Activated CD4-positive, CD25-positive, alpha-beta regulatory T cell (primary cell): Measurements from ENCODE around the gene CNKSR2.
"Not testable (repeated sequence)": the region's sequence is repeated elsewhere in the genome, so short reads cannot be mapped to it uniquely, and the experiment has no call there.

ENCODE experiments used
- DNase-seq, 4 experiments: peaks; one replicate each; lab custom pipeline; 2025; lab: John Stamatoyannopoulos, UW

The CNKSR2 gene

DNA sequence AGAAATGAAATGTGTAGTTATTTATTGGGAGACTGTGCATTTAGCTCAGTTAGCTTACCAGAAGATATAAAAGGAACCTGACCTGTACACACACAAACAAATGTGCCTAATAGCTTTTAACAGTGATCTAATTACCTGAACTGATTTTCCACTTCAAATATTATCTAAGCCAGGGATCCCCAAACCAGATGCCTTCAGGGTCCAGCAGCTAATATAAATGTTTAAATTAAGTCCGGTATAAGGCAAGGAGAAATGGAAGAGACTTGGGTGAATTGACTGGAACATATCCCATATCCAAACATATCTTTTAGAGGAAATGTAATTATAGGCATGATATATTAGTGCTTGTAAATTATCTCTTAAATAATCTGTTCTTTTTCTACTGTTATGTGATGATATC is 66.7 kb downstream of the CNKSR2 start:
- no peak for DNase-seq

DNA sequence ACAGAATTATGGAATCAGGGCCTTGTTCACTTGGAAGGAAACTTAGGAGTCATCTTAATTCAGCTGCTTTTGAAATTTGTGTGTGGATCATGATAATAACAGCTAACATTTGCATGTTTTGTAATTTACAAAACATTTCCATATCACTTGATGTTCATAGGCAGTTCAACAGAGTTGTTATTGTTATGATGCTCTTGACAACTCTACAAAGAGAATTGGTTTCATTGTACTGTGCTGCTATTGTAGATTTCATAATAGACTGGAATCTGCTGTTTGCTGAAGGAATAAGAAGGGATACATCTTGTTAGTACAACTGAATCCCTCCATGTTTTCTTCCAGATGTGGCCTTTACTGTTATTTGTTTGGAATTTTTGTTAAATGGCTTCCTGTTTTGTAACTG is 83.5 kb downstream of the CNKSR2 start:
- no peak for DNase-seq

DNA sequence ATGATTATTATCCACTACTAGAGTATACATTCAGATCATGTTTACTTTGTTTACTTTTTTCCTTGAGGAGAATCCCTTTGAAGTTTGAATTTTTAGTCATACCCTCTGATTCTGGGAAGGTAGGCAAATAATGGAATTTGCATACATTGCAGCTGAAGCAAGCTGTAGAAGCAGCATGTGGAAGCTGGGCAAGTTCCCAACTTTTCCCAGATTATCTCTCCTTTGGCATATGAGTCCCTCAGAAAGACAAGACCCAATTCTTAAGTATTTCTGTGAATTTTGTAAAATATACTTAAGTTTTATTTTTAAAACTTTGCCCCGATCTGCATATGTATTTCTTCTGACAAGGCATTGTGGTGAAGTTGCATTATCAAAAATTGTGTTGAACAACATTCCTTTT is 94.9 kb downstream of the CNKSR2 start:
- no peak for DNase-seq

DNA sequence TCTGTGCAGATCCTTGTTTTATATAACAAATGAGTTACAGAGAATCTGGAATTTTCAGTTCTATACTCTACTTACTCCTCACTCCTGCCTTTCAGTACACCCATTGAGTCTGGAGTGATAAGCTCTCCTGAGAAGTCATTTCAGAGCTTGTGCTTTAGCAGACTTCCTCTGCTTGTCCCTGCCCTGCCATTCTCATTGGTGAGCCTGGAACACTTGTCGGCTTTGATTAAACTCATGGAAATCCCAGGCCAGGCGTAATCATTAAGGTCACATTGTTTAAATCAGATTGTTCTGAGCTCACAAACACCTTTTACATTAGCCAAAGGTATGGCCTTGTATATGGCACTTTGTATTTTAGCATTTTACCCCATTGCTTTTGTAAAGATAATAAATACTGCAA is 102.7 kb downstream of the CNKSR2 start:
- DNase-seq = no peak

DNA sequence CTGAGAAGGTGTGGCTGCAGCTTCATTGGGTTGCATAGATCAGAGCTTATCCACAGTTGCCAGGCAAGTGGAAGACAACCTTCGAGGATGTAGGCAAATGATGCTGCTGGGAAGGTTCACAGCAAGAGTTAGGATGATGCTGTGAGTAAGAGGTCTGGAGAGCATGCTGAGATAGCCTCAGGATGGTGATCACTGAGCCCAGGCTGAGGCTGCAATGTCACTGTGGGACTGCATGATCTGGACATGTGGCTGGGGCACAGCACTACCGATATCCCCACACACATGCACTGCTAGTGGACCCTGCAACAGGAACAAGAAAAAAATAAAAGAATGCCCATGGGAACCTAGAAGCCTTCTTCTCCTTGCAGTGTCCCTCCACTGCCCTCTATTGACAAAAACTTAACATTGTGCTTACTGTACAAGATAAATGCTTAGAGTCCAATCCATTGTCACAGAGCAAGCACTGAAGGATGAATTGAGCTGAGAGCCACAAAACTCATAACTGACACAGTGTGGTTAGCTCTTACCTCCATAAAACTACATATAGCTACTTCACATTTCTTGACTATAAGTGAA is 105.6 kb downstream of the CNKSR2 start:
- DNase-seq = no peak

DNA sequence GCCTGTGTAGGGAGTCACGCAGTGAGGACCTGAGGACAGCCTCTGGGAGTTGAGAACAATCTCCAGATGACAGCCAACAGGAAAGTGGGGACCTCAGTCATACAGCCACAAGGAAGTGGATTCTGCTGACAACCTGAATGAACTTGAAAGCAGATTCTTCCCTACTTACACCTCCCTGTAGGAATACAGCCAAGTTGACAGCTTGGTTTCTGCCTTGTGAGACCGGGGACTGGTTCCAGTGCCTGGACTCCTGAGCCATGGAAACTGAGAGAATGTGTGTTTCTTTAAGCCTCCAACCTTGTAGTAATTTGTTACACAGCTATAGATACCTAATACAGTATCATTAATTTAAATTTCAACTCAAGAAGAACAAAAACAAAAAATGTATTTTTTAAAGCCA is 107.5 kb downstream of the CNKSR2 start:
- DNase-seq = no peak

DNA sequence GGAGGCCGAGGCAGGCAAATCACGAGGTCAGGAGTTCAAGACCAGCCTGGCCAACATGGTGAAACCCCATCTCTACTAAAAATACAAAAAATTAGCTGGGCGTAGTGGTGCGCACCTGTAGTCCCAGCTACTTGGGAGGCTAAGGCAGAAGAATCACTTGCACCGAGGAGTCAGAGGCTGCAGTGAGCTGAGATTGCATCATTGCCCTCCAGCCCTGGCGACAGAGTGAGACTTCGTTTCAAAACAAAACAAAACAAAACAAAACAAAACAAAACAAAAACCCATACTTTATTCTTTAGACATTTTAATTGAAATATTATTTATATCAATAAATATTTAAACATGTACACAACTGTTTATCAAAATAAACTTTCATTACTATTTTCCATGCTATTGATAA is 109.8 kb downstream of the CNKSR2 start:
- not testable (repeated sequence) for DNase-seq

DNA sequence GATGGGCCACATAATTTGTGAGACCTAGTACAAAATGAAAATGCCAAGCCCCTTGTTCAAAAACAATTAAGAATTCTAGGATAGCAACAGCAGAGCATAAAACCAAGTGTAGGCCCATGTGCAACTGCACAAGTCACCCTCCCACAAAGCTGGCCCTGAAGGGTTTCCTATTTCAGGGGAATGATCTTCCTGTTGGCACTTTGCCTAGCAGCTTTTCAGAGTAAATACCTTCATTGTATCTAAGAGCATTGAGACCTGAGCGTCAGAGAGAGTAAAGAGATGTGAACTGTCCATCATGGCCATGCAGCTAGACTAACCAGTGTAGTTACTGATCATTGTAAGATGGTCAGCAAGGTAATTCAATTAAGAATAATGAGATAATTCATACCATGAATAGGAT is 113.6 kb downstream of the CNKSR2 start:
- DNase-seq = no peak

DNA sequence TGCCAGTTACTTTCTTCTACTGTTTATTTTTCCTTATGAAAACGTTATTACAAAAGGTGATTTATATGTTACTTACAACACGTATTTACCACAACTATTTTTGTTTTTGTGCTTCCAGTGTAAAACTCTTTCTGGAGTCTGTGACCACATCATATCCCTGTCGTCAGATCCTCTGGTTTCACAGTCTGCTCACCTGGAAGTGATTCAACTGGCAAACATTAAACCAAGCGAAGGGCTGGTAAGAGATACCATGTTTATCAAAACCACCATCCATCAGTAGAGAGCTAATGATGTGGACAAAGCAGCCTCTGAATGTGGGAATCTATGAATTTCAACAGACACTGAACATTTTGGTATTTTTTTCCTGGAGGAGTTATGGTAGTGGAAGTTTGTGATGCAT is 116.1 kb downstream of the CNKSR2 start:
- DNase-seq = no peak

DNA sequence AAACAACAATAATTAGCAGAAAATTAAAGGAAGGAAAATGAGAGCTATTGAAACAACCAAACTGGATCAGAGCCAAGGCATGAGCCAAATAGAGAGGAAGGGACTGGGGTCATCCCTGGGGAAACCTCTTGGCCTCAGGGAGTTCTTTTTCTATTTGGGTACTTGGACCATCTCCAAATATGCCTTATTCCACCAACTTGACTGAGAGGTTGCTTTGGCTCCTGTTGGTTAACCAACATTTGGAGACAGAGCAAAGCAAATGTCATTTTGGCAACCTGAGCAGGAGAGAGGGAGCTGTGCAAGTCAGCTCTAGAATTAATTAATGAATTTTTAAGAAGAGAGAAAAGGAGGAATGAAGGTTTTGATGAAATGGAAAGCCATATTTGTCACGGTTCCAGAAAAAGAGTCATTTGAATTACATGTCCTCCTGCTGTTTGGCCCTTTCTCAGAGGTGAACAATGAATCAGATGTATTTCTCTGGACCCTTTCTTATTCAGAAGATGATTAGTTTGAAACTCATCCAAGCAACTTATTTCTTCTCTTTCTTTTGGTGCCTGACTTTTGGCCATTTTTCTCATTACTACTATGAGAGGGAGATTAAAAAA is 119.1 kb downstream of the CNKSR2 start:
- DNase-seq = no peak

DNA sequence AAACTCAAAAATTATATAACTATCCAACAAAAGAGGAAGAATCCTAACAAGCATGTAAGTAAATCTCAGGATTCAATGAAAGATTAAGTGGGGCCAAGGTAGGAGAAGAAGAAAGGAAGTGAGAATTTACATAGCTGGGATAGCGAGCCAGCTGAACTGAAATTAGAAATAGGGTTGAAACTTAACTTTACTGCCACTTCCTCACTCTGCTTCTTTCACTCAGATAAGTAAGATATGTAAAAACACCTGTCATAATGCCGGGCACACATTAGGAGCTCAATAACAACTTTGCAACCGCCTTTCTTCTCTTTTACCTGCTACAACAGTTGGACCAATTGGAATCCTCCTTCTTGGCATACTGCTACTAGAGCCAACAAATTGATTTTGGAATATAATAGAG is 129.4 kb downstream of the CNKSR2 start:
- DNase-seq = no peak

DNA sequence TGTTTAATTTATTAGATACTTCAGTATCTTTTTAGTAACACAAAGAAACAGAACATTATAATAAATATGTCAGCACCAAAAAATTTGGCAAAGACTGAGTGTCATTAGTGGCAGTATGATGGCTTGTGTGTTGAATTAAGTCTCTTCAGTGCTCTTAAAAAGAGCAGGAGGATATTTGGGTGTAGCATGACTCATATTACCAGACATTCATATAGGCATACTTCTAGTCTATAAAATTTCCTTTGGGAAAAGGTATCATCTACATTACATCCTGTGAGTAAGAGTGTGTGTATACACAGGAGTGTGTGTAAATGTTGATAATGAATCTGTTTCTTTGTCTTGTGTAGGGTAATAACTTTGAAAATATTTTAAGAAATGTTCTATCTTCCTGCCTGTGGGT is 135.7 kb downstream of the CNKSR2 start:
- no peak for DNase-seq

DNA sequence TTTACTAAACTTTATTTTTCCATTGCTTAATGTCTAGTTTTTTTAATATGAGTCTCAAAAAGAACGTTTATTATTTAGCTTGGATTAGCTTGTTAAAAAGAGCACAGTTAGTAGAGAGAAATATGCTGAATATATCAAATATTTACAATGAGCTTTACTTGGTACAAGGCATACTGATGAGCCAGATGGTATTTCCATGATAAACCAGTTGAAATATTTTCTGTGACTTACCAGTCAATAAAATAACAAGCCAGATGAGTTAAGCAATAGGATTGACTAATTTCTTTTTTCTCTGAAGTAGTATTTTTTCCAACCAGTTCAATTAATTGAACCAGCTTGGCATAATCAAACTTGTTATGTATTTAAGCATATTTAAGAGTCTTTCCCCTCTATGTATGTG is 149.8 kb downstream of the CNKSR2 start:
- no peak for DNase-seq

DNA sequence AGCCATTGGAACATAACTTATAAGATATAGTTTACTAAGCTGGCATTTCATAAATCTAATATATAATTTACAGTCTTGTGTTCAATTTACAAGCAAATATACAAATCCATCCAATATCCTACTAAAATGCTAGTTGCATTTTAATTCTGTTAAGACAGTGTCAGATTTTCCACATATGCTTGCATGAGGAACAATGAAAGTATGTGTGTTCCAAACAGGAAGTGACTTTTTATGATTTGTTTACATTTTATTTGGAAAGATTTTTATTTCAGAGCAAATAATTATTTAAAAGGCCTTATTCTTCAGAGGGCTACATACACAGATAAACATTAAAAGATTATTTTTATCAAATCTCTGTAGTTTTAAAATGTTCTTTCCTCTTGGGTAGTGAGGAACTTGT is 153.9 kb downstream of the CNKSR2 start:
- no peak for DNase-seq

DNA sequence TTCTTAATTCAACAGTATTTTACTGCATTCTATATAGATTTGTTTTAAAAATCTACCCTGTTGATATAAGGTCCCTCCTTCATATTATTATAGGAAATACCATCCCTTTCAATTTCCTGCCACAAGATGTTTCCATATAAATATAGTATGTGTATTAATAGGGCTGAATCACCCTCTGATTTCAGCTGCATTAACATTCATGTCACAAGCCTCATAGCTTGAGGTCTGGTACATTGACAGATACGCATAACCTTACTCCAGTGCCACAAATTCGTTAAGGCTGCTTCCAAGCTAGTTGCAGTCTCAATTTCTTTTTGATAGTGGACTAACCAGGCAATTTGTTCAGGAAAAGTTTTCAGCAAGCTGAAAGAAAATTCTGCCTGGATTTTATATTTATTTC is 155.6 kb downstream of the CNKSR2 start:
- no peak for DNase-seq

DNA sequence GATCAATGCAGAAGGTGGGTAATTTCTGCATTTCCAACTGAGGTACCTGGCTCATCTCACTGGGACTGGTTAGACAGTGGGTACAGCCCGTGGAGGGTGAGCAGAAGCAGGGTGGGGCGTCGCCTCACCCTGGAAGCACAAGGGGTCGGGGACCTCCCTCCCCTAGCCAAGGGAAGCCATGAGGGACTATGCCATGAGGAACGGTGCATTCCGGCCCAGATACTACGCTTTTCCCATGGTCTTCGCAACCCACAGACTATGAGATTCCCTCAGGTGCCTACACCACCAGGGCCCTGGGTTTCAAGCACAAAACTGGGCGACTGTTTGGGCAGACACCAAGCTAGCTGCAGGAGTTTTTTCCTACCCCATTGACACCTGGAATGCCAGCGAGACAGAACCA is 170.4 kb downstream of the CNKSR2 start:
- DNase-seq = not testable (repeated sequence)

DNA sequence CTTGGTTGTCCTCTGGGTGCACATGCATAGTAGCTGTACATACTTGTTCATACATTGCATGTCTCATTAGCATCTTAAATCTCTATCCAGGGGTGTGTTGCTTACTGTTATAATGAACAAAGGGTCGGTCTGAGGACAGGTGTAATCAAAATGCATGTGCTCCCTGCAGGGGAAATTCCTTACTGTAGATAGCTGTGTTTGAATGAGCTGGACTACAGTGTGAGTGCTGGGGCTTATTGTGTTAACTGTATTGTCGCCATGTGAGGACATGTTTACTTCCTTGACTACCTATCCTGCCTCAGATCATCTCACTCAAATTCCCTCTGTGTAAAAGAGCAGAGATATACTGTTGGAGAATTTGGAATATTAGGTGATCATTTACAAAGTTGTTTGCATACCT is 185.2 kb downstream of the CNKSR2 start:
- DNase-seq = no peak

DNA sequence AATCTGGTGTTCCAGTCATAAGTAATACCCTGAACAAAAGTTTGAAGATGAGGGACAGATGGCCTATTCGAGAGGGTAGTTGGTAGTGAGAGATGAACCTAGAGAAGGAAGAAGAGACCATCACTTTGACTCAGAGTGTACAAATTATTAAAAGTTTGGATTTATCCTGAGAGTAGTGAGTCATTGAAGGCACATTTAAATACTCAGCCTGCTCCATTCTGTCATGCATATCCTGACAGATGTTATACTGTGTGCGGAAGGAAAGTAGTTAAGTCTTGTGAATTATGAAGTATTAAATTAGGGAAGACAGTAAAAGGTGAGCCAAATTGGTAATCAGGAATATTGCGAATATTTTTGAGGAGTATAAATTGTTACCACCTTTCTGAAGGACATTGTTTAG is 190.8 kb downstream of the CNKSR2 start:
- DNase-seq = no peak

DNA sequence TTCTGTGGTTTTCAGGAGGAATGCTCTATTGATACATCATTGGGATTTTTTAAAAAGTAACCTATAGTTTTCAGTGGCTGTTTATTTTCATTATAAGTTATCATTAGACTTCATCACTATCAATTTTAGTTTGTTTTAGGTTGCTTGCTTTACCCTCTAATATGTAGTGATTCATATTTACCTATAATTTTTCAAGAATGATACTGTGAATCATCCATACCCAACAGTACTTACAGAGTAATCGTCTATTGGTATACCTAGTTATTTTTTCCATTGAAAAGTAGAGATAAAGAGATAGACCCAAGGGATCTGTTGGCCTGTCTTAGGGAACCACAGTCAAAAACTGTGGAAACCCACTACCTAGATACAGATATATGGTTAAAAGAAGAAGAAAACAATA is 200.6 kb downstream of the CNKSR2 start:
- no peak for DNase-seq

DNA sequence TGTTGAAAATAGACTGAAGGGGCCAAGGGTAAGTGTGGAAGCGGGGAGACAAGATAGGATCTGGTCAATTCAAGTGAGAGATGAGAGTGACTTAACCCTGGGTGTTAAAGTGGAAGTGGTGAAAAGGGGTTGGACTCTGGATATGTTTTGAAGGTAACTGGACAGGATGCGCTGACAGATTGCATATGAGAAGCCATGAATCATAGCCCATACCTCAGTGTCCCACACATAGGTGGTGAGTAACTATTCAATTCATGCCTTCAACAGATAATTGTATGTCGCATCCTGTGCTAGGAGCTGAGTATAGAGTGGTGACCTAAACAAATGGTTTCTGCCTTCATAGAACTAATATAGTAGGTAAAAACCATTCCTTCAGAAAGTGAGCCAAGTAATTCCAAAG is 207.3 kb downstream of the CNKSR2 start:
- DNase-seq = no peak

DNA sequence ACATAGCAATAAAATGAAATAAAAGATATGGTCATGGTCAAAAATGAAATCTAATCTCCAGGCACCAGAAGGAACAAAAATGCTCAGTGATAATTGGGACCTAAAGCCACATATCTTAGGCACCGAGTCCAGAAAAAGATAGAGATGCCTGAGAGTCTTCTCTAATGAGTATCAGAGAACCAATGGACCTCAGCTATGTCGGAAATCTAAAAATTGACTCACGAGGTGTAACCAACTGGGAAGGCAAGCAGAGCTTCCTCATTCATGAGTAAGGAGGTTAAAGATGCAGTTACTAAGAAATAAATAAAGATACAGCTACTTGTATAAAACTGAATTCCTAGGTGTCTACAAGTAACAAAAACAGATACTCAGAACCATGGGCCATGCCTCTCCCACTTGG is 211.8 kb downstream of the CNKSR2 start:
- DNase-seq = no peak

DNA sequence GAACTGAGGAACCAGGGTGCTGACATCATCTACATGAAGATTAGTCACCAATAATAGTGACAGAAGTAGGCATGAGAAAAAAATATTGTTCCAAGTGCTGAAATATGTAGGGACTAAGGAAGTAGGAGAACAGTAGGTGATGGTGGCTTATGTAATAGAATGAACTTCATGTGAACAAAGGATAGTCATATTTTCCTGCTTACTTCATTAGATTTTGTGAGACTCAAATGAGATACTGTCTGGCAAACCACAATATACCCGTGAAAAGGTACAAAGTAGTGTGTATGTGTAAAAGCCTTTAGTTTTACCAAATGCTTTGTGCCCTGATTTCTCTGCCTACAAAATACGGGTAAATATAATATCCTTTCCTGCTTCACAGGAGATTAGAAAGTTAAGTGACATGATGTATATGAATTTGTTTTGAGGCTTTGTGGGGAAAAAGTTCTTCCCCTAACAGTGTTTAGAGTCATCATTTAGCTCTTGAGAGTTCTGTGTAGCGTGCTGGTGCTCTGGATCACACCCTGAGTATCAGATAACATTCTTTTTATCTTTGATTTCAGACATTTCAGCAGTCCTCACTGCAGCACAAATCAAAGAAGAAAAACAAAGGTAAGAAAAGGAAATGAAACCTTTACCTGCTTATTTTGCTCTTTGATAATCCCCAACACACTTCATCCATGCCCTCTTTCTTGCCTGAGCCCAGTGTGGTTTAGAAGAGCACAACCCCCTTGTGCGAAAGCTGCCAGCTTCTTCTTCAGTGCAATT is 216.0 kb downstream of the CNKSR2 start:
- no peak for DNase-seq

DNA sequence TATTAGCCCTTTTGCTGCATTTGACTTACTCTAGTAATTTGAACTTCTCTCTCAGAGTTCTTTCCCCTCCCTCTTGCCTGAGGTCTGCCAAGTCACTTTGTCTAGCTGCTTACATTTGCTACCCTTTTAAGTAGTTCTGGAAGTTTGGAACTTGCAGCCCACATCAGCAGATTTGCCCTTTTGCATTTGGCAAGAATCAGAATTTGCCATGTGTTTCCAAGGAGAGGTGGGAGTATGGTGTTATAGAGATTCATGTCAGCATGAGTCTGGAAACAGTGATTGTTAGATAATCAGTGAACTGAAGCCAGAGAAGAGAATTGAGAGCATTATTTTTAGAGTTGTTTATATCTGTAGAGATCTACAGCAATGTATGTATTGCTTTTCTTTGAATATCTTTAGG is 231.8 kb downstream of the CNKSR2 start:
- DNase-seq = no peak

DNA sequence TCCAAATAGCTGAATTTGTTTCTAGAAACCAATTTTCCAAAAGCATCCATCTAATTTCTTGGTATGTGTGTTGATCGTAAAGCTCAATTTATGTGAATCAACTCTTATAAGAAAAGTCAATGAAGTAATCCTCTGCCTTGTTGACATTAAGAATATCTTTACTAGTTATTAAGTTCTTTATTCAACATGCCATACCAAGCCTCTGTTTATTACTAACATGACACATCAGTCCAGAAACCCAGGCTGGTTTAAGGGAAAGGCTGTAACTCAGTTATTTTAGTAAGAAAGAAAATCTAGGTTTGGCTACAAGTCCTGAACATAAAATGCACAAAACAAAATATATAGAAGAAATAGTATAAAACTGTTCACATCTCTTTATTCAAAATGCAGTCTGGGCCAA is 235.9 kb downstream of the CNKSR2 start:
- DNase-seq = no peak
